RWPE1 (cell line): ENCODE data around the gene HECW1.

ENCODE experiments used
- CTCF ChIA-PET: fragments of 350-600 bp; sonication (Branson Sonifier 250); formaldehyde crosslinking; extraction: SDS; loops from one replicate; lab custom pipeline; 2021; lab: Yijun Ruan, JAX
- POLR2A ChIA-PET: fragments of 400-600 bp; formaldehyde crosslinking; extraction: SDS; loops from one replicate; lab custom pipeline; 2020; ENCODE audit warnings: antibody characterized with exemption; ENCODE audit not compliant: low non-redundant PET; lab: Yijun Ruan, JAX
- DNase-seq: peaks from one replicate; pipeline ENCODE4 v3.0.0; 2012; ENCODE audit warnings: low spot score
- H3K27ac ChIP-seq: fragments of 450-650 bp; 2 replicates; pipeline ENCODE4 v1.5.1; 2017
- TF ChIP-seq, protein P1 (sequence below): fragments of 450-650 bp; conservative IDR thresholded peaks from 2 replicates; pipeline ENCODE4 v1.5.1; 2017; ENCODE audit warnings: low read depth, mild to moderate bottlenecking

The HECW1 gene

GRCh38 chr7:43166686-43167085 lies 54.2 kb downstream of the HECW1 start:
- H3K27ac ChIP-seq, result no peak overlapping the region
- no peak for DNase-seq
- ChIA-PET CTCF (no interaction called here), POLR2A (no interaction called here)
- TF ChIP-seq, protein P1, sequence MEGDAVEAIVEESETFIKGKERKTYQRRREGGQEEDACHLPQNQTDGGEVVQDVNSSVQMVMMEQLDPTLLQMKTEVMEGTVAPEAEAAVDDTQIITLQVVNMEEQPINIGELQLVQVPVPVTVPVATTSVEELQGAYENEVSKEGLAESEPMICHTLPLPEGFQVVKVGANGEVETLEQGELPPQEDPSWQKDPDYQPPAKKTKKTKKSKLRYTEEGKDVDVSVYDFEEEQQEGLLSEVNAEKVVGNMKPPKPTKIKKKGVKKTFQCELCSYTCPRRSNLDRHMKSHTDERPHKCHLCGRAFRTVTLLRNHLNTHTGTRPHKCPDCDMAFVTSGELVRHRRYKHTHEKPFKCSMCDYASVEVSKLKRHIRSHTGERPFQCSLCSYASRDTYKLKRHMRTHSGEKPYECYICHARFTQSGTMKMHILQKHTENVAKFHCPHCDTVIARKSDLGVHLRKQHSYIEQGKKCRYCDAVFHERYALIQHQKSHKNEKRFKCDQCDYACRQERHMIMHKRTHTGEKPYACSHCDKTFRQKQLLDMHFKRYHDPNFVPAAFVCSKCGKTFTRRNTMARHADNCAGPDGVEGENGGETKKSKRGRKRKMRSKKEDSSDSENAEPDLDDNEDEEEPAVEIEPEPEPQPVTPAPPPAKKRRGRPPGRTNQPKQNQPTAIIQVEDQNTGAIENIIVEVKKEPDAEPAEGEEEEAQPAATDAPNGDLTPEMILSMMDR, result no peak

DNA sequence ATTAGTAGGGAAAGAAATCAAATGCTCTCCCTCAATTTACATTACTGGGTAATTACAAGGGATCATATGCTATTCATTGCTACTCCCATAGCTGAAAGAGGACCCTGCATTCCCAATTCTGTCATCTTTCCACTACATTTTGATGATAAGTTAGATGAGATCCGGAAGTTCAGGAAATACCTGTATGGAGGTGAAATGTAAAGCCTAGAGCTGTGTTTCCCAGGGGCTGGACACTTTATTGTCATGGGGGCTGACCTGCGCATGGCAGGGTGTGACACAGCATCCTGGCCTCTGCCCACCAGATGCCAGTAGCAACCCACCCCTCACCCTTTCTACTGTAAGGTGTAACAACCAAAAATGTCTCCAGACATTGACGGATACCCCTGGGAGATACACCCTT lies 56.6 kb downstream of the HECW1 start:
- DNase-seq, result no peak
- TF ChIP-seq, protein P1, result no peak
- POLR2A ChIA-PET, result no interaction called here
- H3K27ac ChIP-seq, result no peak overlapping the region
- CTCF ChIA-PET, result interaction anchor here (0.6 kb wide), 2 partner anchors 11 to 509 kb away, joined by 3 read pairs; no protein-coding TSS in a partner anchor

DNA sequence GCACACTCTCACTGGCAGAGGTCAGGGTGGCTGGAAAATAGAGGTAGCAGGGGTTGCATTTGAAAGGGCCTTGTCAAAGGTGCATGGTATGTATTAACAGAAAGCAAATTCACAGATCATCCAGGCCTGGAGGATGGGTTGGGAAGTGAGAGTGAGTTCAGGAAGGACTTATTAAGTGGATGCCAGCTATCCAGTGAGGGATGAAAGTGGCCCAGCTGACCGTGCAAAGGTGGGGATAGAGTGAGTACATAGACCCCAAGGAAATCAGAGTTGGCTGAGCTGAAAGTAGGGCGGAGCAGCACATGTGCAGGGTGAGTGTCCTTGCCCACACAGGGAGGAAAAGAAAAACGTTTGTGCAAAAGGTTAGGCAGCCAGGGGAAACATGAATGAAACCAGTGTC lies 58.1 kb downstream of the HECW1 start:
- ChIA-PET CTCF (interaction anchor here (0.6 kb wide), 1 partner anchor 284 kb away, joined by 6 read pairs; no protein-coding TSS in a partner anchor), POLR2A (no interaction called here)
- H3K27ac ChIP-seq, result no peak overlapping the region
- TF ChIP-seq, protein P1, result no peak
- no peak for DNase-seq

DNA sequence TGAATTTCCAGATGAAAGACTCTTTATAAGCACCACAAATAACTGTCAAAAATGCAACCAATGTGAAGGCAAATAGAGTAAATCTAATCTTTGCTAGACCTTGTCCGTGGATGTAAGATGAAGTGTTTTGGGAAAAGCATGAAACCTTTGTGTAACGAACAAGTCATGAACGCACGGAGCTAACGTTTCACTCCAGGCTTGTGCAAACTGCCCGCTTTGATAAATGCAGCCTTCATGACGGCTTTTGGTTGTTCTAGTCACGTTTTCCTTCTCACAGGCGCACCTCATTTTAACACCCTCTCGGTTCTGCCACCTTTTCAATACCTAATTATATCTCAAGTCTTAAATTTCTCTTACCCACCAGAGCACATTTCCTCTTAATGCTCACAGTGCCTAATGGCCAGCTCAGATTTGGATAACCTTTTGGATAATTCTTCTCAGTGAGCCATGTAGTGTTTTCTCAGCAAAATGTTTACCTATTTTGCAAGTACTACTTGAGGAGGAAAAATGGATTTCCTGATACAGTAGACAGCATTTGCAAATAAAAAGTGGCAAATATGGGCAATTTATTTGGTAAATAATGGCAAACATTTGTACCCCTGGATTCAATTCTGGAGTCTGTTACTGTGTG lies 63.2 kb downstream of the HECW1 start:
- TF ChIP-seq, protein P1, result no peak
- CTCF ChIA-PET, result no interaction called here
- DNase-seq, result no peak
- POLR2A ChIA-PET, result no interaction called here
- H3K27ac ChIP-seq, result no peak overlapping the region

- TF ChIP-seq, protein P1, result no peak
- H3K27ac ChIP-seq, result no peak overlapping the region
- CTCF ChIA-PET, result no interaction called here
- no peak for DNase-seq
- POLR2A ChIA-PET, result no interaction called here
These were observed 66.9 kb downstream of the HECW1 start for GRCh38 chr7:43179393-43179792.

DNA sequence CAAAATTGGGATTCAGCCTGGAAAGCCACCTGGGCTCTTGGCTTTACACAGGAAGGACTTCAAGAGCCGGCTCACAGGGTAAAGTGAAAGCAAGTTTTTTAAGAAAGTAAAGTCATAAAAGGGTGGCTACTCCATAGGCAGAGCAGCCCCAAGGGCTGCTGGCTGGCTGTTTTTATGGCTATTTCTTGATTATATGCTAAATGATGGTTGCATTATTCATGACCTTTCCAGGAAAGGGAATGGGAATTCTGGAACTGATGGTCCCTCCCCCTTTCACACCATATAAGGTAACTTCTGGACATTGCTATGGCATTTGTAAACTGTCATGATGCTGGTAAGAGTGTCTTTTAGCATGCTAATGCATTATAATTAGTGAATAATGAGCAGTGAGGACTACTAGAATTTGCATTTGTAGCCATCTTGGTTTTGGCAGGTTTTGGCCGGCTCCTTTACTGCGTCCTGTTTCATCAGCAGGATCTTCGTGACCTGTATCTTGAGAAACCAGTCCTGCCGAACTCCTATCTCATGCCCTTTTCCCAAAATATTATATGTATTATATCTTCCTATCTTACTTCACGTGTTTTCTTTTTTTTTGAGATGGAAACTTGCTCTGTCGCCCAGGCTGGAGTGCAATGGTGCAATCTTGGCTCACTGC lies 80.5 kb downstream of the HECW1 start:
- ChIA-PET POLR2A (no interaction called here), CTCF (no interaction called here)
- no peak overlapping the region for H3K27ac ChIP-seq
- TF ChIP-seq, protein P1, result no peak
- DNase-seq, result no peak
